ENCODE results near the gene SETBP1. TPM values are rescaled to one million over a fixed set of nuclear protein-coding genes. Genes with fewer than 3 reads are reported as not detected.

SETBP1 gene
- total RNA-seq, 4 donors from 2014 or later: 14.5 to 34.2 (median 19.3) TPM

DNA sequence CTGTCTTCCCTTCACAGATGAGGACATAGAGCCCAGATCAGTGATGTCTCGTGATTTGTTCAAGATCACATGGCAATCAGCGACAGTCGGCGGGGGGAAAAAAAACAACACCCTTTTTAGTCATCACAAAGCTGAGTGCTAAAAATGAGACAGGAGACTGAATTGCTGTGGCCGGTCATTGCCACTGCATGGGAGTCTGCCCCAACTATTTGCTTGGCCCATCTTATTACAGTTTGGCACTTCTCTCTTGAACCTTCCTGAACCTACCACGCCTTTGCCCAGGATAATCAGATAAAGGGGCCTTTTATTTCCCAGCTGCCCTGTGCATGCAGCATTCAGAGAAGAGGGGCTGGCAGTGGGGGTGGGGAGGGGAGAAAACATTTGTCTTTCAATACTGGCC, 42.7 kb downstream of the SETBP1 start:
- TF ChIP-seq CTCF (IDR thresholded peaks at IDR 0.05): no peak
- ATAC-seq (ENCODE audit: low FRiP score): no peak
- DNase-seq (ENCODE audit: low spot score): no peak

DNA sequence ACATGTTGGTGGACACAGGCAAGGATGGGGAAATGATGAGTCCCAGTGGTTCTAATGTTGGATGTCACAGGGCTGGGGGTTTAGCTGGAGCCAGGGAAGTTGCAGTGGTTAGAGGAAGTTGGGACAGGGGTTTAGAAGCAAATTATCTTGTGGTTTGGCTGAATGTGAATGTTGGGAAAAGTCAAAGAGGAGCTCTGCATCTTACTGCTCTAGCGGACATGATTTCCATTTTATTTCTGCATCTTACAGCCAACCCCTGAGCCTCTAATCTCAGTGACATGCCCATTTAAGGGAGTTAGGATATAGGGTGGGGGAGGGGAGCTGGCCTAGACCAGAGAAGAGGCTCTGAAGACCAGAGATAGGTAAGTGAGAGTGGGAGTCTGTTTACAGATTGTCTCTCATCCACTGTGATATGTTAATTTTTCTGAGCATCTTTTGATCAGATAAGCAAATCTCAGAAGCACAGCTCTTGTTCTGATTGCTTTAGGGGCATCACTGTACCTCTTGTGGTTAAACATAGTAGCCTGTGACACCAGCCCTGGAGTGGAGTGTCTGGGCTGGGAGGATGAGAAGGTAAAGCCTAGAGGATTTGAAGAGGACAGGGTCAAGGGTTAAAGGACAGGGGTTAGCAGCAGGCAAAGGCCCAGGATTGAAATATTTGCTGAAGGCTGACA, 43.6 kb downstream of the SETBP1 start:
- no peak for ATAC-seq (ENCODE audit: low FRiP score)
- TF ChIP-seq CTCF (IDR thresholded peaks at IDR 0.05): no peak
- DNase-seq (ENCODE audit: low spot score): no peak

DNA sequence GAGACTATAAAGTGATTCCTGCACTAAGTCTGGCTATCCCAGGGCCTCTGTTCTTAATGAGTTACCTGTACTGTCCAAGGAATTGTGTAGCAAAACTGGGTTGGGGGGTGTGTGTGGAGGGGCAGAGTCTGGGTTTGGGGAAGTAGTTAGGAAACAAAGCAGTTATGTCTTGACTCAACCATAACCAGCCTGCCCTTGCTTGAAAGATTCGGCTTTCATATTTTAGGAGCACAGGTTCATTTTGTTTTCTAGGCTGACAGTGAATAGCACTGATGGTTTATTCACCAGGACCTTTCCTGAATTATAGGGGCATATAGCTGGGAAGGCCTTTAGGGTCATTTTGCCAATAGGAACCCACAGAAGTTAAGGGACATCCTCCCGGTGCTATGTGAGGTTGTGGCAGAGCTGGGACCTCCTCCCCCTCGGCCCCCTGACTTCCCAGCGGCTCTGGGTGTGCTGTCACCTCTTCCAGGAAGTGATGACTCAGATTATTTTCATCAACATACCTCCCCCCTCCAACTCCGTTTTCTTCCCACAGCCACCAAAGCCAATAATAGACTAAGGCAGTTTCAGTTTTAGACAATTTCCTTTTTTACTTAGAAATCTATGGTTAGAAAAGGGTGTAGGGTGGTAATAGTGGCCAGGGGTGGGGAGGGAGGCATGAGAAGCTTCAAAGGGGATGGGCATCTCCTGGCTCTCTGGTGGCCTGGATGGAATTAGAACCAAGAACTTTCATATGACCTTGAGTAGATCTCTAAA, 44.8 kb downstream of the SETBP1 start:
- ATAC-seq (ENCODE audit: low FRiP score): no peak
- DNase-seq (ENCODE audit: low spot score): no peak
- no peak for TF ChIP-seq CTCF (IDR thresholded peaks at IDR 0.05)

DNA sequence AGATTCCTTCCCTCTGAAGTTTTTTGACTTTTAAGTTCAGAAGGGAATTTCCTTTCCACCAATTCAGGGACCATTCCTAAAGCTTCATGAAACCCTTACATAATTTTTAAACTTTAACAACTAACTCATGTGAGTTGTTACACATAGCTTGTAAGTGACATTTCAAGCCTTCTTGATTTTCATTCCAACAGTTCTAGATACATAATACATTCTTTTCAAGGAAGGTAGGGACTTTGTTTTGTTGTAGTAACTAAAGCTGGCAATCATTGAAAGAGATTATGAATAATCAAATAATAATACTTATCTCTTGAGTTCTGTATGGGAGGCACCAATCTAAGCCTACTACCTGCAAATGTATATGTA, 45.4 kb downstream of the SETBP1 start:
- no peak for TF ChIP-seq CTCF (IDR thresholded peaks at IDR 0.05)
- no peak for ATAC-seq (ENCODE audit: low FRiP score)
- no peak for DNase-seq (ENCODE audit: low spot score)

DNA sequence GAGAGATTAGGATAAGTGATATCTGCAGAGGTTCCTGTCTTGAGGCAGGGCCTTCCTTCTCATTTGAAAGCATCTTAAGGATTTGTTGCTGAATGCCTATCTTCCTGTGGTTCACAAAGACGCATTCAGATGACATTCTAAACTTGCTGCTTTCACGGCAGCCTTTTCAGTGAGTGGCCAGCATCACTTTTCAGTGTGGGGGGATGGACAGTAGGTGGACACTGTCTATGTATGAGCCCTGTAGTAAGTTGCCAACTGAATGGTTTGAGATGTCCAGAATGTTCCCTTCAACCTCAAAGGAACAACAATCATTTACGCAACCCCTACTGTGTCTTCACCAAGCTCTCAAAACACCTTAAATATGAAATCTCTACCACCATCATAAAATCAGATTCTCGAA, 46.6 kb downstream of the SETBP1 start:
- TF ChIP-seq CTCF (IDR thresholded peaks at IDR 0.05): no peak
- ATAC-seq (ENCODE audit: low FRiP score) (no peak), DNase-seq (ENCODE audit: low spot score) (no peak)

DNA sequence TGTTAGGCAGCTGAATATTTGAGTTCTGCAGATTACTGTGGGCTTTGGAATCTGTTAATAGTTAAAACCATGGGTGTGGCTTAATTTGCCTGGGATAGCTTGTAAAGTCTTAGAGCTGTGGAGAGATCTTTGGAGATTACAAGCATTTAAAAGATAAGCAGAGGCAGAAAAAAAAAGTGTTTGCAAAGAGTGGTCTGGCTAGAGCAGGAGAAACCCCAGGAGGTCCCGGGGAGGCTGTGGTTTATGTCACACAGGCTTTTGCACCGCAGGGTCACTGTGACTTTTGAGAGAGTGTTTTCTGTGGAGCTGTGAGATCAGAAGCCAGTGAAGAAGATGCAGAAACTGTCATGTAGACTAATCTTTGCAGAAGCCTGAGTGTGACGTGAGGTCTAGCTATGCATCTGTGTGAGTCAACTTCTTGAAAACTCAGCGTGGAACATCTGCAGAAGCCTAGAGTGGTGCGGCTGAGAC, 49.0 kb downstream of the SETBP1 start:
- no peak for DNase-seq (ENCODE audit: low spot score)
- no peak for ATAC-seq (ENCODE audit: low FRiP score)
- TF ChIP-seq CTCF (IDR thresholded peaks at IDR 0.05): no peak

Data from omental fat pad (tissue), 4 donors.